Caco-2 (cell line): ENCODE measurements around the gene CDK14. TPM values are rescaled to one million over a fixed set of nuclear protein-coding genes. Genes with fewer than 3 reads are reported as not detected.

Experiments used
- BruUV-seq: library from RNA; stranded (reverse); fragments of 400-500 nt; replicated peaks from 2 replicates; lab custom pipeline; 2021; lab: Mats Ljungman, UMichigan
- CTCF ChIA-PET: fragments of 300-600 bp; sonication (Branson Sonifier 250); formaldehyde crosslinking; loops from one replicate; lab custom pipeline; 2022; ENCODE audit warnings: antibody characterized with exemption; lab: Charles Lee
- POLR2A ChIA-PET: fragments of 300-600 bp; sonication (Branson Sonifier 250); formaldehyde crosslinking; loops from one replicate; lab custom pipeline; 2022; ENCODE audit warnings: antibody characterized with exemption; lab: Charles Lee
- DNase-seq, 2 experiments: peaks; one replicate each; pipeline versions ENCODE4 v3.0.0 to v3.0.0-alpha.2; 2020 to 2022
- H3K27me3 ChIP-seq: replicated peaks from 2 replicates; pipeline ENCODE4 v1.6.0; 2011; ENCODE audit warnings: low read length; ENCODE audit not compliant: control insufficient read depth, insufficient read depth
- H3K36me3 ChIP-seq: 2 replicates; pipeline ENCODE4 v1.5.1; 2011; ENCODE audit warnings: low read length; ENCODE audit not compliant: control insufficient read depth, insufficient read depth
- H3K4me1 ChIP-seq: fragments of 250-450 bp; sonication (Bioruptor Pico); 2 replicates; pipeline ENCODE4 v1.5.1; 2020; ENCODE audit warnings: mild to moderate bottlenecking
- H3K4me3 ChIP-seq: 2 replicates; pipeline ENCODE4 v1.5.1; 2011; ENCODE audit warnings: low read depth, mild to moderate bottlenecking, control low read depth, low read length
- H3K9me3 ChIP-seq: fragments of 250-450 bp; sonication (Bioruptor Pico); 2 replicates; pipeline ENCODE4 v1.5.1; 2020; ENCODE audit warnings: mild to moderate bottlenecking, moderate library complexity
- H3K27ac Mint-ChIP-seq: one replicate; pipeline ENCODE4 v1.8.0; 2022; ENCODE audit warnings: mixed read lengths; ENCODE audit not compliant: unreplicated experiment
- H3K27me3 Mint-ChIP-seq: one replicate; pipeline ENCODE4 v1.8.0; 2022; ENCODE audit warnings: mixed read lengths; ENCODE audit not compliant: insufficient read depth, unreplicated experiment
- H3K36me3 Mint-ChIP-seq: one replicate; pipeline ENCODE4 v1.8.0; 2022; ENCODE audit warnings: mild to moderate bottlenecking, mixed read lengths; ENCODE audit not compliant: insufficient read depth, unreplicated experiment
- H3K4me1 Mint-ChIP-seq: one replicate; pipeline ENCODE4 v1.8.0; 2022; ENCODE audit warnings: low read depth, mixed read lengths; ENCODE audit not compliant: unreplicated experiment
- H3K4me3 Mint-ChIP-seq: one replicate; pipeline ENCODE4 v1.8.0; 2022; ENCODE audit warnings: mild to moderate bottlenecking, moderate library complexity, mixed read lengths; ENCODE audit not compliant: unreplicated experiment
- H3K9me3 Mint-ChIP-seq: one replicate; pipeline ENCODE4 v1.8.0; 2022; ENCODE audit warnings: mixed read lengths; ENCODE audit not compliant: unreplicated experiment
- intact Hi-C: fragments of 100-400 bp; cut with micrococcal nuclease; formaldehyde crosslinking; loops from one replicate; pipeline ENCODE4 v1.10.0; 2022; ENCODE audit not compliant: unreplicated experiment
- total RNA-seq: library from RNA; stranded (reverse); gene quantifications from 2 replicates; pipeline ENCODE4 v1.2.3, GENCODE V29; 2022
- TF ChIP-seq, protein P1 (sequence below), 2 experiments: fragments of 200-600 bp in 1 of 2; IDR thresholded peaks; 1 replicate in 1 of 2; 2 replicates in 1 of 2; pipeline versions ENCODE4 v1.5.1 to v1.8.0; 2011 to 2022; ENCODE audit warnings: antibody characterized with exemption in 1 of 2, control low read depth in 1 of 2, inconsistent platforms in 1 of 2, low read depth in 1 of 2, low read length in 1 of 2, mild to moderate bottlenecking in 1 of 2, moderate library complexity in 1 of 2; ENCODE audit not compliant: insufficient read depth in 1 of 2, severe bottlenecking in 1 of 2, unreplicated experiment in 1 of 2

CDK14 gene
- total RNA-seq, 1 experiment from 2014 or later = 18.2 TPM

DNA sequence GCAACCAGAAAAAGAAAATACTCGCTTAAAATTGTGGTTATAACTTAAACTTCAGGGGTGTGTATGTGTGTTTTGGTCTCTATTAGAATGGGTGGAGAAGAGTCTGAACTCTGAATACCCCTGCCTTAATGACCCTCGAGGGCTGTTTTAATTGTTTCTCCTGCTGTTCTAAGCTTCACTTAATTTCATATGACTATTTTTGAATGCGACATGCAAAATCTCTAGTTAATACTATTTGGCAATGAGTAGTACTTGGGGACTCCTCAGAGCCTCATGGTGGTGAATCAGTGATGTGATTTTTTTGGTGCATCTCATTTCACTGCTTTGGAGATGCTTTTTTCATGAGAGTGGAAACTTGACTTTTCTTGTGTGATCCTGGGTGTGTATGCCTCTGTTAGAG is 178.6 kb downstream of the CDK14 start:
- DNase-seq = no peak
- Histone ChIP-seq H3K36me3 (no peaks in the 10 kb centered on the region; the same call in 1 of the 2 replicates), H3K27me3 (no peaks in the 10 kb centered on the region), H3K4me1 (peaks cover 3% of the 10 kb centered on the region; the same call in 1 of the 2 replicates), H3K4me3 (no peak overlapping the region), H3K9me3 (no peaks in the 10 kb centered on the region)
- CTCF ChIA-PET = no interaction called here
- TF ChIP-seq, protein P1, sequence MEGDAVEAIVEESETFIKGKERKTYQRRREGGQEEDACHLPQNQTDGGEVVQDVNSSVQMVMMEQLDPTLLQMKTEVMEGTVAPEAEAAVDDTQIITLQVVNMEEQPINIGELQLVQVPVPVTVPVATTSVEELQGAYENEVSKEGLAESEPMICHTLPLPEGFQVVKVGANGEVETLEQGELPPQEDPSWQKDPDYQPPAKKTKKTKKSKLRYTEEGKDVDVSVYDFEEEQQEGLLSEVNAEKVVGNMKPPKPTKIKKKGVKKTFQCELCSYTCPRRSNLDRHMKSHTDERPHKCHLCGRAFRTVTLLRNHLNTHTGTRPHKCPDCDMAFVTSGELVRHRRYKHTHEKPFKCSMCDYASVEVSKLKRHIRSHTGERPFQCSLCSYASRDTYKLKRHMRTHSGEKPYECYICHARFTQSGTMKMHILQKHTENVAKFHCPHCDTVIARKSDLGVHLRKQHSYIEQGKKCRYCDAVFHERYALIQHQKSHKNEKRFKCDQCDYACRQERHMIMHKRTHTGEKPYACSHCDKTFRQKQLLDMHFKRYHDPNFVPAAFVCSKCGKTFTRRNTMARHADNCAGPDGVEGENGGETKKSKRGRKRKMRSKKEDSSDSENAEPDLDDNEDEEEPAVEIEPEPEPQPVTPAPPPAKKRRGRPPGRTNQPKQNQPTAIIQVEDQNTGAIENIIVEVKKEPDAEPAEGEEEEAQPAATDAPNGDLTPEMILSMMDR (IDR thresholded peaks at IDR 0.05; ENCODE audit: insufficient read depth in 1 of 2, low read depth in 1 of 2, low read length in 1 of 2, severe bottlenecking in 1 of 2, unreplicated experiment in 1 of 2) = no peak
- BruUV-seq = no TSS peak
- H3K36me3 Mint-ChIP-seq = peaks cover 7% of the 10 kb centered on the region
- H3K9me3 Mint-ChIP-seq = peaks cover 17% of the 10 kb centered on the region
- intact Hi-C loops = no loop called here
- peaks cover 10% of the 10 kb centered on the region for H3K4me1 Mint-ChIP-seq
- H3K27ac Mint-ChIP-seq = no peak overlapping the region
- POLR2A ChIA-PET = no interaction called here
- H3K4me3 Mint-ChIP-seq = no peak overlapping the region
- no peaks in the 10 kb centered on the region for H3K27me3 Mint-ChIP-seq

GRCh38 chr7:90775383-90775965 is 179.4 kb downstream of the CDK14 start:
- Histone ChIP-seq H3K4me1 (no peaks in the 10 kb centered on the region), H3K36me3 (no peaks in the 10 kb centered on the region; the same call in 1 of the 2 replicates), H3K27me3 (no peaks in the 10 kb centered on the region), H3K9me3 (no peaks in the 10 kb centered on the region), H3K4me3 (no peak overlapping the region)
- peaks cover 8% of the 10 kb centered on the region for H3K4me1 Mint-ChIP-seq
- H3K27me3 Mint-ChIP-seq = no peaks in the 10 kb centered on the region
- no peak for DNase-seq
- BruUV-seq = no TSS peak
- ChIA-PET CTCF (no interaction called here), POLR2A (no interaction called here)
- no peak overlapping the region for H3K27ac Mint-ChIP-seq
- TF ChIP-seq, protein P1 (IDR thresholded peaks at IDR 0.05; ENCODE audit: insufficient read depth in 1 of 2, low read depth in 1 of 2, low read length in 1 of 2, severe bottlenecking in 1 of 2, unreplicated experiment in 1 of 2) = no peak
- peaks cover 7% of the 10 kb centered on the region for H3K36me3 Mint-ChIP-seq
- peaks cover 13% of the 10 kb centered on the region for H3K9me3 Mint-ChIP-seq
- intact Hi-C loops = no loop called here
- no peak overlapping the region for H3K4me3 Mint-ChIP-seq

DNA sequence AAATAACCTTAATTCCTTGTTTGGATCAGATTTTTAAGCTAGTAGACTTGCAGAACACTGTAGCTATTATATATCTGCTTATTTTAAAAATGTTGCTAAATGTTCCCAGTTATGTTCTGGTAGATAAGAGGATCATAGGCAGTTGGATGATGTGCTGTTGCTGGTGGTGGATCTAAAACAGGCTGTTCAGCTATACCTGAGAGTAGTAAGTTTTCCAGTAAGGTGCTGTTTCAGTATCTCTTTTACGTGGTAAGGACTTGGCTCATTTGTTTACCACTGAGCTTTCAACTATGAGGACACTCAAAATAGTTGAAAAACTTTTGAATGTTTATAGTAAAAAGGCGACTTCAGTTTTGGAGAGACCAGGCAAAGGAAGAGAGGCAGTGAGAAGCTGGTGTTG is 180.9 kb downstream of the CDK14 start:
- Mint-ChIP-seq H3K4me3 (no peak overlapping the region), H3K4me1 (no peaks in the 10 kb centered on the region), H3K27ac (no peak overlapping the region), H3K36me3 (no peaks in the 10 kb centered on the region), H3K27me3 (no peaks in the 10 kb centered on the region), H3K9me3 (no peaks in the 10 kb centered on the region)
- H3K36me3 ChIP-seq = no peaks in the 10 kb centered on the region; the same call in 1 of the 2 replicates
- H3K27me3 ChIP-seq = no peaks in the 10 kb centered on the region
- no TSS peak for BruUV-seq
- POLR2A ChIA-PET = no interaction called here
- H3K9me3 ChIP-seq = no peaks in the 10 kb centered on the region
- no peak for DNase-seq
- TF ChIP-seq, protein P1 (IDR thresholded peaks at IDR 0.05; ENCODE audit: insufficient read depth in 1 of 2, low read depth in 1 of 2, low read length in 1 of 2, severe bottlenecking in 1 of 2, unreplicated experiment in 1 of 2) = no peak
- no peaks in the 10 kb centered on the region for H3K4me1 ChIP-seq
- CTCF ChIA-PET = no interaction called here
- intact Hi-C loops = no loop called here
- no peak overlapping the region for H3K4me3 ChIP-seq
